Ovary (tissue), 9 donors: ENCODE measurements around the gene FRYL. TPM values are rescaled to one million over a fixed set of nuclear protein-coding genes. Genes with fewer than 3 reads are reported as not detected.

ENCODE experiments used
- DNase-seq, 5 donors: peaks; one replicate each; pipeline ENCODE4 v3.0.0-alpha.2; 2019 to 2020
- H3K27ac ChIP-seq, 2 donors: fragments of 200-600 bp; one replicate each; pipeline versions ENCODE4 v1.5.1 to v1.8.0; 2019 to 2022
- H3K27me3 ChIP-seq: fragments of 200-600 bp; one replicate; pipeline ENCODE4 v1.8.0; 2022
- H3K36me3 ChIP-seq: fragments of 200-600 bp; sonication (generic); one replicate; pipeline ENCODE4 v1.5.1; 2019
- H3K4me1 ChIP-seq: one replicate; pipeline ENCODE4 v1.8.1; 2013; ENCODE audit warnings: mild to moderate bottlenecking, moderate library complexity; ENCODE audit not compliant: insufficient read depth
- H3K4me3 ChIP-seq: fragments of 200-600 bp; sonication (generic); one replicate; pipeline ENCODE4 v1.5.1; 2017
- H3K9me3 ChIP-seq, 2 donors: fragments of 200-600 bp in 1 of 2; sonication (generic) in 1 of 2; one replicate each; pipeline versions ENCODE4 v1.5.1 to v1.8.1; 2013 to 2019; ENCODE audit warnings: mild to moderate bottlenecking in 1 of 2, moderate library complexity in 1 of 2
- CTCF ChIP-seq, 3 donors: fragments of 450-650 bp in 2 of 3; fragments of 200-600 bp in 1 of 3; IDR thresholded peaks; one replicate each; pipeline versions ENCODE4 v1.5.1 to v1.8.0; 2016 to 2022; ENCODE audit warnings: antibody characterized with exemption in 3 of 3, mild to moderate bottlenecking in 1 of 3
- EP300 ChIP-seq: sonication (generic); formaldehyde crosslinking; IDR thresholded peaks from one replicate; pipeline ENCODE4 v1.6.1; 2017; ENCODE audit warnings: antibody characterized with exemption
- POLR2A ChIP-seq: fragments of 450-650 bp; IDR thresholded peaks from one replicate; pipeline ENCODE4 v1.6.1; 2017; ENCODE audit warnings: antibody characterized with exemption, mild to moderate bottlenecking, moderate library complexity
- WGBS, 3 donors: extraction: QIAGEN DNeasy Blood & Tissue Kit in 1 of 3; methylation state at CpG; one replicate each; pipeline versions ENCODE4 v1.1.5 to v1.1.7; 2013 to 2017; 5-methylcytosine and 5-hydroxymethylcytosine counted together
- intact Hi-C, 4 donors: fragments of 100-400 bp; cut with DNase I; formaldehyde crosslinking; loops; one replicate each; pipeline versions ENCODE4 v1.11.0 to v1.15.1; 2022 to 2023
- polyA plus RNA-seq, 2 donors: library from polyadenylated mRNA; stranded (reverse); fragments of 200-250 nt in 1 of 2; fragments of 350-450 nt in 1 of 2; fragmentation: Illumina TruSeq in 1 of 2; extraction: RNeasy Lipid Tissue Mini Kit (QIAGEN cat#74804) in 1 of 2; gene quantifications; one replicate each; pipeline ENCODE4 v1.2.3, GENCODE V29; 2013 to 2014
- total RNA-seq, 7 donors: library from RNA; depleted of rRNA in 2 of 7; stranded (reverse); fragments of >200 nt in 2 of 7; fragmentation: NEBNext Ultra II Directional in 3 of 7; extraction: Animal tissue kit (Norgen Biotek cat#: 25700) in 3 of 7; gene quantifications; one replicate each; pipeline versions ENCODE4 v1.1.0 to v1.2.4, GENCODE V29; 2016 to 2023
- donor health status: DM: no; HTN: no; CAD: no; lungs with moderate emphysema.
- donor health status: DM: no; HTN: no; CAD: no.
- donor health status: Bipolar disorder and iron deficiency.
- donor health status: DM: yes; HTN: yes; CAD: no.
- donor health status: DM: no; HTN: no; CAD: no.
- donor health status: DM: yes; HTN: yes; CAD: no.

Gene FRYL
- total and polyA plus RNA-seq, 9 donors: 10.7 to 46.0 (median 35.2) TPM

GRCh38 chr4:48670587-48670986 is 109.5 kb downstream of the FRYL start:
- WGBS, 3 donors: 94 to 97% (median 94%) methylated on average over 1 of the region's 1 CpG
- DNase-seq: no peak
- Histone ChIP-seq H3K27ac (no peak overlapping the region), H3K9me3 (no peaks in the 10 kb centered on the region), H3K4me1 (no peaks in the 10 kb centered on the region), H3K27me3 (no peaks in the 10 kb centered on the region), H3K4me3 (no peak overlapping the region), H3K36me3 (no peaks in the 10 kb centered on the region)
- TF ChIP-seq POLR2A (no peak), EP300 (no peak), CTCF (IDR thresholded peaks at IDR 0.05) (no peak)
- intact Hi-C loops: no loop called here

- H3K4me1 ChIP-seq: no peaks in the 10 kb centered on the region
- intact Hi-C loops: no loop called here
- no peaks in the 10 kb centered on the region for H3K36me3 ChIP-seq
- H3K9me3 ChIP-seq: no peaks in the 10 kb centered on the region
- no peak for DNase-seq
- H3K4me3 ChIP-seq: no peak overlapping the region
- TF ChIP-seq CTCF (IDR thresholded peaks at IDR 0.05) (no peak), EP300 (no peak), POLR2A (no peak)
- H3K27me3 ChIP-seq: no peaks in the 10 kb centered on the region
- no peak overlapping the region for H3K27ac ChIP-seq
- WGBS, 3 donors: 96 to 98% (median 98%) methylated on average over 3 of the region's 3 CpGs
These were observed 111.0 kb downstream of the FRYL start for GRCh38 chr4:48669086-48669485.

- DNase-seq: no peak
- H3K4me1 ChIP-seq: no peaks in the 10 kb centered on the region
- TF ChIP-seq EP300: no peak
- no peak for TF ChIP-seq POLR2A
- TF ChIP-seq CTCF (IDR thresholded peaks at IDR 0.05): no peak
- no peak overlapping the region for H3K4me3 ChIP-seq
- H3K27me3 ChIP-seq: no peaks in the 10 kb centered on the region
- no peaks in the 10 kb centered on the region for H3K36me3 ChIP-seq
- 90 to 91% (median 91%) methylated on average over 4 of the region's 4 CpGs for WGBS, 3 donors
- no peaks in the 10 kb centered on the region for H3K9me3 ChIP-seq
- H3K27ac ChIP-seq: no peak overlapping the region
- intact Hi-C loops: no loop called here
These were observed 111.6 kb downstream of the FRYL start for GRCh38 chr4:48668254-48669017.

GRCh38 chr4:48667148-48667547 is 112.9 kb downstream of the FRYL start:
- H3K36me3 ChIP-seq: no peaks in the 10 kb centered on the region
- TF ChIP-seq EP300 (no peak), CTCF (IDR thresholded peaks at IDR 0.05) (no peak), POLR2A (no peak)
- no peak overlapping the region for H3K27ac ChIP-seq
- intact Hi-C loops: no loop called here
- 61 to 72% (median 67%) methylated on average over 2 of the region's 2 CpGs for WGBS, 3 donors
- no peak for DNase-seq
- no peaks in the 10 kb centered on the region for H3K27me3 ChIP-seq
- H3K4me3 ChIP-seq: no peak overlapping the region
- no peaks in the 10 kb centered on the region for H3K9me3 ChIP-seq
- no peaks in the 10 kb centered on the region for H3K4me1 ChIP-seq
